MCF 10A (cell line): ENCODE data around the gene DIRAS3. TPM values are rescaled to one million over a fixed set of nuclear protein-coding genes. Genes with fewer than 3 reads are reported as not detected.

Source experiments
- BruUV-seq: library from RNA; stranded (reverse); fragments of 400-500 nt; replicated peaks from 2 replicates; lab custom pipeline; 2021; lab: Mats Ljungman, UMichigan
- CTCF ChIA-PET: fragments of 300-600 bp; sonication (Branson Sonifier 250); formaldehyde crosslinking; extraction: SDS; loops from one replicate; lab custom pipeline; 2021; ENCODE audit warnings: antibody characterized with exemption, inconsistent platforms; lab: Yijun Ruan, JAX
- POLR2A ChIA-PET: fragments of 300-600, 350-650 bp; sonication (Branson Sonifier 250); formaldehyde crosslinking; extraction: SDS; loops from one replicate; lab custom pipeline; 2020; ENCODE audit warnings: antibody characterized with exemption, inconsistent platforms; lab: Yijun Ruan, JAX
- DNase-seq: peaks from one replicate; pipeline ENCODE4 v3.0.0-alpha.2; 2018; ENCODE audit not compliant: unreplicated experiment
- H3K27ac Mint-ChIP-seq: one replicate; pipeline ENCODE4 v1.8.0; 2022; ENCODE audit warnings: mild to moderate bottlenecking, low read depth, mixed read lengths; ENCODE audit not compliant: unreplicated experiment
- H3K27me3 Mint-ChIP-seq: one replicate; pipeline ENCODE4 v1.8.0; 2022; ENCODE audit warnings: mixed read lengths; ENCODE audit not compliant: insufficient read depth, unreplicated experiment
- H3K36me3 Mint-ChIP-seq: one replicate; pipeline ENCODE4 v1.8.0; 2022; ENCODE audit warnings: mild to moderate bottlenecking, moderate library complexity, mixed read lengths; ENCODE audit not compliant: insufficient read depth, unreplicated experiment
- H3K4me1 Mint-ChIP-seq: one replicate; pipeline ENCODE4 v1.8.0; 2022; ENCODE audit warnings: mixed read lengths; ENCODE audit not compliant: insufficient read depth, unreplicated experiment
- H3K4me3 Mint-ChIP-seq: one replicate; pipeline ENCODE4 v1.8.0; 2022; ENCODE audit warnings: mild to moderate bottlenecking, moderate library complexity, mixed read lengths; ENCODE audit not compliant: unreplicated experiment
- H3K9me3 Mint-ChIP-seq: one replicate; pipeline ENCODE4 v1.8.0; 2022; ENCODE audit warnings: mixed read lengths; ENCODE audit not compliant: unreplicated experiment
- CTCF ChIP-seq: fragments of 200-600 bp; IDR thresholded peaks from one replicate; pipeline ENCODE4 v1.8.0; 2022; ENCODE audit warnings: antibody characterized with exemption, mild to moderate bottlenecking; ENCODE audit not compliant: unreplicated experiment
- intact Hi-C: fragments of 100-400 bp; cut with micrococcal nuclease; formaldehyde crosslinking; loops from 2 replicates; pipeline ENCODE4 v1.14.1; 2022
- total RNA-seq: library from RNA; stranded (reverse); gene quantifications from 2 replicates; pipeline ENCODE4 v1.2.3, GENCODE V29; 2022

The DIRAS3 gene
- total RNA-seq, 1 experiment from 2014 or later = not detected

GRCh38 chr1:68000191-68000590 is 50.2 kb downstream of the DIRAS3 start:
- CTCF ChIA-PET = interaction anchor here (0.8 to 1.3 kb wide), 2 partner anchors 11 to 25 kb away, joined by 4 to 5 read pairs; no protein-coding TSS in a partner anchor
- TF ChIP-seq CTCF = no peak
- Mint-ChIP-seq H3K4me3 (no peak overlapping the region), H3K9me3 (peaks cover 20% of the 10 kb centered on the region), H3K27ac (no peak overlapping the region), H3K27me3 (no peaks in the 10 kb centered on the region), H3K36me3 (no peaks in the 10 kb centered on the region), H3K4me1 (no peaks in the 10 kb centered on the region)
- POLR2A ChIA-PET = no interaction called here
- DNase-seq = no peak
- no TSS peak for BruUV-seq
- intact Hi-C loops = no loop called here

GRCh38 chr1:67997746-67998145 is 52.7 kb downstream of the DIRAS3 start:
- Mint-ChIP-seq H3K36me3 (no peaks in the 10 kb centered on the region), H3K4me1 (no peaks in the 10 kb centered on the region), H3K4me3 (no peak overlapping the region), H3K27ac (no peak overlapping the region), H3K27me3 (no peaks in the 10 kb centered on the region), H3K9me3 (peaks cover 20% of the 10 kb centered on the region)
- no peak for TF ChIP-seq CTCF
- ChIA-PET CTCF (interaction anchor here (0.9 to 1.3 kb wide), 2 partner anchors 10 to 12 kb away, joined by 3 read pairs; no protein-coding TSS in a partner anchor), POLR2A (no interaction called here)
- no peak for DNase-seq
- BruUV-seq = no TSS peak
- intact Hi-C loops = no loop called here

Other genes starting within 250 kb of the DIRAS3 start
- 117 and 135 TPM in 2 replicates for gene GNG12, start 217.2 kb downstream of the DIRAS3 start, total RNA-seq
- gene WLS, start 181.9 kb upstream of the DIRAS3 start, total RNA-seq = 34.7 and 37.8 TPM in 2 replicates